ENCODE results near the gene CCDC121. TPM values are rescaled to one million over a fixed set of nuclear protein-coding genes. Genes with fewer than 3 reads are reported as not detected.

The CCDC121 gene
- total RNA-seq, 2 experiments from 2014 or later = 0.40 to 0.43 TPM

- CTCF ChIA-PET = interaction anchor here (1.7 kb wide), 1 partner anchor 101 kb away, joined by 4 read pairs; no protein-coding TSS in a partner anchor
- peak; percentile 89 for ATAC-seq
- intact Hi-C loops (cut with micrococcal nuclease) = no loop called here
- peak within 1 kb of the TSS; percentile 97 for H3K4me3 Mint-ChIP-seq
- peak; percentile 93 for DNase-seq
- no peak for TF ChIP-seq CTCF (IDR thresholded peaks at IDR 0.05)
- POLR2A ChIA-PET = interaction anchor here (0.9 to 2.2 kb wide), 5 partner anchors 9 to 173 kb away, joined by 3 to 8 read pairs (median 5); partner anchors contain the start of genes GPN1, PPM1G, SLC4A1AP and SUPT7L
- H3K27me3 Mint-ChIP-seq = no peaks in the 10 kb centered on the region
- H3K4me1 Mint-ChIP-seq (ENCODE audit: low read depth) = peaks cover 40% of the 10 kb centered on the region
- peaks cover 18% of the 10 kb centered on the region for H3K9me3 Mint-ChIP-seq
- peak within 1 kb of the TSS; percentile 95 for H3K27ac Mint-ChIP-seq
- peaks cover 20% of the 10 kb centered on the region for H3K36me3 Mint-ChIP-seq (ENCODE audit: low read depth)
These were observed 46.0 kb downstream of the CCDC121 start, which contains the start of gene ZNF512 for GRCh38 chr2:27582695-27583389. Gene ZNF512 (plus strand): TSS chr2:27583042. CDS start chr2:27583113, 71 bp downstream.

- H3K4me1 Mint-ChIP-seq (ENCODE audit: low read depth) = peaks cover 35% of the 10 kb centered on the region
- H3K4me3 Mint-ChIP-seq = peak overlapping the region; percentile 97
- no peak for DNase-seq
- ChIA-PET CTCF (interaction anchor here (1.7 kb wide), 1 partner anchor 102 kb away, joined by 4 read pairs; no protein-coding TSS in a partner anchor), POLR2A (interaction anchor here (0.9 to 2.2 kb wide), 5 partner anchors 8 to 173 kb away, joined by 3 to 8 read pairs (median 5); partner anchors contain the start of genes GPN1, PPM1G, SLC4A1AP and SUPT7L)
- ATAC-seq = no peak
- TF ChIP-seq CTCF (IDR thresholded peaks at IDR 0.05) = no peak
- peaks cover 19% of the 10 kb centered on the region for H3K36me3 Mint-ChIP-seq (ENCODE audit: low read depth)
- intact Hi-C loops (cut with micrococcal nuclease) = no loop called here
- H3K27ac Mint-ChIP-seq = peak overlapping the region; percentile 95
- peaks cover 23% of the 10 kb centered on the region for H3K9me3 Mint-ChIP-seq
- H3K27me3 Mint-ChIP-seq = no peaks in the 10 kb centered on the region
These were observed 46.6 kb downstream of the CCDC121 start for GRCh38 chr2:27582129-27582694.

- H3K4me1 Mint-ChIP-seq (ENCODE audit: low read depth) = peaks cover 28% of the 10 kb centered on the region
- H3K9me3 Mint-ChIP-seq = peaks cover 24% of the 10 kb centered on the region
These were observed 47.2 kb downstream of the CCDC121 start for GRCh38 chr2:27581417-27582128.

More at GRCh38 chr2:27581417-27582128, 47.2 kb downstream of the CCDC121 start:
- Mint-ChIP-seq H3K4me3 (peak overlapping the region; percentile 20), H3K36me3 (ENCODE audit: low read depth) (peaks cover 17% of the 10 kb centered on the region), H3K27ac (peak overlapping the region; percentile 32), H3K27me3 (no peaks in the 10 kb centered on the region)
- ChIA-PET POLR2A (interaction anchor here (1.5 kb wide), 1 partner anchor 102 kb away, joined by 5 read pairs; no protein-coding TSS in a partner anchor), CTCF (interaction anchor here (1.7 kb wide), 1 partner anchor 102 kb away, joined by 4 read pairs; no protein-coding TSS in a partner anchor)
- no peak for DNase-seq
- intact Hi-C loops (cut with micrococcal nuclease) = no loop called here
- no peak for TF ChIP-seq CTCF (IDR thresholded peaks at IDR 0.05)
- no peak for ATAC-seq

Other genes starting within 250 kb of the CCDC121 start
- 1 to 10 TPM; 6.8 to 7.2 TPM for gene ZNF513, start 248.3 kb downstream of the CCDC121 start, total RNA-seq
- 100 to 1,000 TPM; 138 to 142 TPM for gene PPM1G, start 219.4 kb downstream of the CCDC121 start, total RNA-seq
- 10 to 100 TPM; 60.5 to 62.1 TPM for gene NRBP1, start 200.4 kb downstream of the CCDC121 start, total RNA-seq
- 1 to 10 TPM; 4.2 to 4.3 TPM for gene KRTCAP3, start 186.6 kb downstream of the CCDC121 start, total RNA-seq
- 10 to 100 TPM; 12.1 to 13.2 TPM for gene IFT172, start 139.3 kb downstream of the CCDC121 start, total RNA-seq
- gene FNDC4, start 133.8 kb downstream of the CCDC121 start, total RNA-seq = not detected
- not detected for gene GCKR, start 132.2 kb downstream of the CCDC121 start, total RNA-seq
- gene ZNF512, start 46.0 kb downstream of the CCDC121 start, total RNA-seq = 10 to 100 TPM; 29.2 to 31.5 TPM
- 10 to 100 TPM; 37.6 to 41.2 TPM for gene GPN1, start within 50 bp of the CCDC121 start, total RNA-seq
- gene SUPT7L, start 34.6 kb upstream of the CCDC121 start, total RNA-seq = 10 to 100 TPM; 21.8 to 22.6 TPM
- gene SLC4A1AP, start 34.9 kb upstream of the CCDC121 start, total RNA-seq = 10 to 100 TPM; 19.1 to 19.3 TPM
- gene MRPL33, start 142.7 kb upstream of the CCDC121 start, total RNA-seq = 10 to 100 TPM; 54.6 to 59.2 TPM